ENCODE measurements around the gene KLHL3. TPM values are rescaled to one million over a fixed set of nuclear protein-coding genes. Genes with fewer than 3 reads are reported as not detected.

The KLHL3 gene
- total RNA-seq, 3 donors from 2014 or later = 2.0 to 2.9 (median 2.6) TPM

GRCh38 chr5:137580030-137580429 lies 155.9 kb downstream of the KLHL3 start:
- Mint-ChIP-seq H3K36me3 (ENCODE audit: insufficient read depth) (no peaks in the 10 kb centered on the region), H3K9me3 (no peaks in the 10 kb centered on the region), H3K4me3 (no peak overlapping the region), H3K27me3 (ENCODE audit: low read depth) (peaks cover 11% of the 10 kb centered on the region), H3K4me1 (ENCODE audit: low read depth) (no peaks in the 10 kb centered on the region)
- ATAC-seq (no peak), DNase-seq (no peak)

- H3K36me3 Mint-ChIP-seq (ENCODE audit: insufficient read depth) = no peaks in the 10 kb centered on the region
- no peaks in the 10 kb centered on the region for H3K4me1 Mint-ChIP-seq (ENCODE audit: low read depth)
- H3K9me3 Mint-ChIP-seq = no peaks in the 10 kb centered on the region
- DNase-seq (no peak), ATAC-seq (no peak)
- no peak overlapping the region for H3K4me3 Mint-ChIP-seq
- H3K27me3 Mint-ChIP-seq (ENCODE audit: low read depth) = peaks cover 10% of the 10 kb centered on the region
Measured at GRCh38 chr5:137575847-137576246, 160.0 kb downstream of the KLHL3 start.

GRCh38 chr5:137575211-137575610 lies 160.7 kb downstream of the KLHL3 start:
- Mint-ChIP-seq H3K9me3 (no peaks in the 10 kb centered on the region), H3K4me1 (ENCODE audit: low read depth) (no peaks in the 10 kb centered on the region), H3K4me3 (no peak overlapping the region), H3K27me3 (ENCODE audit: low read depth) (peaks cover 11% of the 10 kb centered on the region), H3K36me3 (ENCODE audit: insufficient read depth) (no peaks in the 10 kb centered on the region)
- ATAC-seq (no peak), DNase-seq (no peak)

GRCh38 chr5:137573376-137573775 lies 162.5 kb downstream of the KLHL3 start:
- Mint-ChIP-seq H3K4me3 (no peak overlapping the region), H3K36me3 (ENCODE audit: insufficient read depth) (no peaks in the 10 kb centered on the region), H3K9me3 (no peaks in the 10 kb centered on the region), H3K4me1 (ENCODE audit: low read depth) (no peaks in the 10 kb centered on the region), H3K27me3 (ENCODE audit: low read depth) (peaks cover 16% of the 10 kb centered on the region)
- ATAC-seq (no peak), DNase-seq (no peak)

- no peak overlapping the region for H3K4me3 Mint-ChIP-seq
- H3K36me3 Mint-ChIP-seq (ENCODE audit: insufficient read depth) = no peaks in the 10 kb centered on the region
- no peak for DNase-seq
- H3K9me3 Mint-ChIP-seq = no peaks in the 10 kb centered on the region
- no peak for ATAC-seq
- H3K27me3 Mint-ChIP-seq (ENCODE audit: low read depth) = peaks cover 16% of the 10 kb centered on the region
- no peaks in the 10 kb centered on the region for H3K4me1 Mint-ChIP-seq (ENCODE audit: low read depth)
Measured at GRCh38 chr5:137572042-137572695, 163.7 kb downstream of the KLHL3 start.

- DNase-seq (no peak), ATAC-seq (no peak)
- H3K36me3 Mint-ChIP-seq (ENCODE audit: insufficient read depth) = no peaks in the 10 kb centered on the region
- H3K4me1 Mint-ChIP-seq (ENCODE audit: low read depth) = no peaks in the 10 kb centered on the region
- H3K4me3 Mint-ChIP-seq = no peak overlapping the region
- no peaks in the 10 kb centered on the region for H3K9me3 Mint-ChIP-seq
- H3K27me3 Mint-ChIP-seq (ENCODE audit: low read depth) = peaks cover 21% of the 10 kb centered on the region
Measured at GRCh38 chr5:137570070-137570469, 165.8 kb downstream of the KLHL3 start.

Other genes with a start within 250 kb of the KLHL3 start
- not detected for gene SPOCK1, start 236.8 kb downstream of the KLHL3 start, total RNA-seq
- gene HNRNPA0, start 18.3 kb upstream of the KLHL3 start, total RNA-seq = 10 to 100 TPM; 48.0 to 49.5 (median 48.6) TPM
- gene MYOT, start 131.8 kb upstream of the KLHL3 start, total RNA-seq = not detected
- not detected for gene PKD2L2, start 153.4 kb upstream of the KLHL3 start, total RNA-seq